Heart left ventricle (tissue), 13 donors: ENCODE measurements around the gene CTF1.
A peak's percentile ranks its signal among the peaks of the same experiment; 100 is the strongest.

ENCODE experiments used
- POLR2A ChIP-seq, 2 donors: fragments of 450-650 bp; IDR thresholded peaks; one replicate each; pipeline ENCODE4 v1.6.1; 2017; ENCODE audit warnings: antibody characterized with exemption in 2 of 2, mild to moderate bottlenecking in 2 of 2, moderate library complexity in 2 of 2
- TF ChIP-seq, protein P1 (sequence below), 12 donors: fragments of 200-600 bp; sonication (generic) in 4 of 12; IDR thresholded peaks; one replicate each; pipeline versions ENCODE4 v1.5.0 to v1.8.0; 2018 to 2022; ENCODE audit warnings: antibody characterized with exemption in 12 of 12, mild to moderate bottlenecking in 5 of 12
- donor health status: ischemic (EF 13 %, LVEDD 7.1; RV severe dilation, severe dysfunction).
- donor health status: DM: no; HTN: yes; CAD: no.
- donor health status: DM: no; HTN: no; CAD: no.
- donor health status: ischemic (EF 25% LVEDD 6.9; RV normal size, moderate dysfunction).
- donor health status: ischemic (EF 25% LVEDD 5.7; RV mildly dilated, moderate dysfunction).
- donor health status: ischemic (EF 35%, LVEDD 5.7; RV mildly dilated, moderate dysfunction).
- donor health status: nonischemic (EF 11% LVEDD 7.7; RV severe dilation, severe dysfunction).
- donor health status: DM: yes; HTN: yes; CAD: no.
- donor health status: PGD.
- donor health status: ischemic (EF 29% LVEDD 5.4; RV normal size, mild dysfunction).
- donor health status: nonischemic (EF 23%, LVEDD 6.1; RV moderate dilation, normal function).

DNA sequence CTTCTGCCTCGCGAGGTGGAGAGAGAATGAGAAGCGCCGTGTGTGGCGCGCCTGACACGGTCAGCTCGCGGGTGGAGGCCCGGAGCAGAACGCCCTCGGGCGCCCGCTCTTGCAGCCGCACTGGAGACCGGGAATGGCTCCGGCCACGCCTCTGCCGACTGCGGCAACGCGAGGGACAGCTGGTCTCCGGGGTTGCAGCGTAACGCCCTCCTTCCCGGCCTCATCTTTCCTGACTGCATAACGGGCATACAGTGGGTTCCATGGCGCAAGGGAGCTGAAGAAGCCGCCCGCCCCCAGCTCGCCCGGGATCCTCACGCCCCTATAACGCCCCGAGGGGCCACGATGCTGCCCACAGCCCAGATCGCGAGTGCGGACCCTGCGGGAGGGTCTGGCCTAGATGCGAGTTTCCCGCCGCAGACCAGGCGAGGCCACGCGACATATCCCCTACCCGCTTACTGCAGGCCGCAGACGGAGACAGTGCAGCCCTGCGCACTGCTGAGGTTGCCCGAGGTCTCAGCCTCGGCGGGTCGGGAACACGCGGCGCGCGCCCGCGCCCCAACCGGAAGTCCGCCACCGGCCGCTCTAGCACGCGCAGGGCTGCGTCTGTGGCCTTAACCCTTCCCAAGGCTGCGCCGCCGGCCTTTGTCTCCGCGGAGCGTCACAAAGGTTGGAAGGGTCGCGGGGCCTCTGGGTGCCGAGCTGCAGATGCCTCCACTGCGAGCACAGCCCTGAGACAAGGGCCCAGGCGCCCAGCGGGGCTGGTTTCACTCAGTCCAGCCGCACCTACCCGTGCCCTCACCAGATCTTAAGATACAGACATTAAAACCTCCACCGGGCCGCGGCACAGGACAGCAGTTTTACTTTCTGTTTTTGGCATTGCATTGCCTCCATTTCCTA, 21.3 kb upstream of the CTF1 start:
- TF ChIP-seq, protein P1, sequence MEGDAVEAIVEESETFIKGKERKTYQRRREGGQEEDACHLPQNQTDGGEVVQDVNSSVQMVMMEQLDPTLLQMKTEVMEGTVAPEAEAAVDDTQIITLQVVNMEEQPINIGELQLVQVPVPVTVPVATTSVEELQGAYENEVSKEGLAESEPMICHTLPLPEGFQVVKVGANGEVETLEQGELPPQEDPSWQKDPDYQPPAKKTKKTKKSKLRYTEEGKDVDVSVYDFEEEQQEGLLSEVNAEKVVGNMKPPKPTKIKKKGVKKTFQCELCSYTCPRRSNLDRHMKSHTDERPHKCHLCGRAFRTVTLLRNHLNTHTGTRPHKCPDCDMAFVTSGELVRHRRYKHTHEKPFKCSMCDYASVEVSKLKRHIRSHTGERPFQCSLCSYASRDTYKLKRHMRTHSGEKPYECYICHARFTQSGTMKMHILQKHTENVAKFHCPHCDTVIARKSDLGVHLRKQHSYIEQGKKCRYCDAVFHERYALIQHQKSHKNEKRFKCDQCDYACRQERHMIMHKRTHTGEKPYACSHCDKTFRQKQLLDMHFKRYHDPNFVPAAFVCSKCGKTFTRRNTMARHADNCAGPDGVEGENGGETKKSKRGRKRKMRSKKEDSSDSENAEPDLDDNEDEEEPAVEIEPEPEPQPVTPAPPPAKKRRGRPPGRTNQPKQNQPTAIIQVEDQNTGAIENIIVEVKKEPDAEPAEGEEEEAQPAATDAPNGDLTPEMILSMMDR (IDR thresholded peaks at IDR 0.05), result peak in 1 of 12 donors; percentile 12
- TF ChIP-seq POLR2A (IDR thresholded peaks at IDR 0.05), result peak in 1 of 2 donors; percentile 86
